SIG-M5 (cell line): ENCODE measurements around the gene SCD.
A peak's percentile ranks its signal among the peaks of the same experiment; 100 is the strongest.
"Not testable (repeated sequence)": the region's sequence is repeated elsewhere in the genome, so short reads cannot be mapped to it uniquely, and the experiment has no call there.

Experiments used
- DNase-seq: peaks from one replicate; lab custom pipeline; 2025; lab: John Stamatoyannopoulos, UW

The SCD gene

GRCh38 chr10:100362570-100363496, 15.8 kb downstream of the SCD start:
- no peak for DNase-seq

GRCh38 chr10:100364175-100364574, 17.1 kb downstream of the SCD start:
- no peak for DNase-seq

GRCh38 chr10:100364735-100365391, 17.8 kb downstream of the SCD start:
- DNase-seq, result no peak

GRCh38 chr10:100368721-100369120, 21.7 kb downstream of the SCD start:
- no peak for DNase-seq

GRCh38 chr10:100370714-100371481, 23.9 kb downstream of the SCD start:
- peak; percentile 70 for DNase-seq

- no peak for DNase-seq
Observed at GRCh38 chr10:100371482-100372027, 24.5 kb downstream of the SCD start.

GRCh38 chr10:100372415-100373297, 25.6 kb downstream of the SCD start:
- DNase-seq, result no peak

GRCh38 chr10:100373298-100374199, 26.5 kb downstream of the SCD start:
- DNase-seq, result peak; percentile 77

GRCh38 chr10:100374200-100374655, 27.2 kb downstream of the SCD start:
- no peak for DNase-seq

GRCh38 chr10:100374677-100375353, 27.8 kb downstream of the SCD start:
- not testable (repeated sequence) for DNase-seq

- not testable (repeated sequence) for DNase-seq
Observed at GRCh38 chr10:100376656-100377055, 29.6 kb downstream of the SCD start.

- no peak for DNase-seq
Observed at GRCh38 chr10:100377830-100378229, 30.8 kb downstream of the SCD start.

- no peak for DNase-seq
Observed at GRCh38 chr10:100380400-100380799, 33.4 kb downstream of the SCD start.

GRCh38 chr10:100382553-100382952, 35.5 kb downstream of the SCD start:
- DNase-seq, result no peak

GRCh38 chr10:100383251-100383650, 36.2 kb downstream of the SCD start:
- no peak for DNase-seq

GRCh38 chr10:100391163-100392002, 44.4 kb downstream of the SCD start:
- DNase-seq, result no peak

GRCh38 chr10:100392686-100393003, 45.6 kb downstream of the SCD start:
- DNase-seq, result no peak

- DNase-seq, result no peak
Observed at GRCh38 chr10:100395626-100396025, 48.6 kb downstream of the SCD start.

GRCh38 chr10:100396605-100397004, 49.6 kb downstream of the SCD start:
- no peak for DNase-seq
